BJ (cell line): ENCODE results near the gene TIMM8B. TPM values are rescaled to one million over a fixed set of nuclear protein-coding genes. Genes with fewer than 3 reads are reported as not detected.
A peak's percentile ranks its signal among the peaks of the same experiment; 100 is the strongest.
"Not testable (repeated sequence)": the region's sequence is repeated elsewhere in the genome, so short reads cannot be mapped to it uniquely, and the experiment has no call there.

Source experiments
- CTCF ChIA-PET: fragments of 350-600 bp; formaldehyde crosslinking; extraction: SDS; loops from one replicate; lab custom pipeline; 2021; ENCODE audit warnings: antibody characterized with exemption, inconsistent platforms; lab: Yijun Ruan, JAX
- POLR2A ChIA-PET: fragments of 300-600 bp; sonication (Branson Sonifier 250); formaldehyde crosslinking; extraction: SDS; loops from one replicate; lab custom pipeline; 2021; ENCODE audit warnings: antibody characterized with exemption; lab: Charles Lee
- DNase-seq: peaks from one replicate; pipeline ENCODE4 v3.0.0-alpha.2; 2011; ENCODE audit warnings: low read depth
- H3K27me3 ChIP-seq: 2 replicates; pipeline ENCODE4 v1.6.0; 2011; ENCODE audit warnings: low read length; ENCODE audit not compliant: control insufficient read depth, insufficient read depth
- H3K36me3 ChIP-seq: 2 replicates; pipeline ENCODE4 v1.5.1; 2011; ENCODE audit warnings: low read length; ENCODE audit not compliant: control insufficient read depth, insufficient read depth
- H3K4me3 ChIP-seq: 2 replicates; pipeline ENCODE4 v1.5.1; 2011; ENCODE audit warnings: low read depth, mild to moderate bottlenecking, control low read depth, low read length
- CTCF ChIP-seq: IDR thresholded peaks from 2 replicates; pipeline ENCODE4 v1.5.1; 2011; ENCODE audit warnings: low read depth, mild to moderate bottlenecking, control low read depth, inconsistent platforms, low read length, moderate library complexity; ENCODE audit not compliant: insufficient read depth
- polyA plus RNA-seq: library from polyadenylated mRNA; depleted of rRNA; stranded (reverse); fragments of >200 nt; gene quantifications from 2 replicates; pipeline ENCODE4 v1.2.3, GENCODE V29; 2011

The TIMM8B gene
- polyA plus RNA-seq, 1 experiment: 112 TPM

GRCh38 chr11:112100462-112100861 lies 13.9 kb upstream of the TIMM8B start:
- 0 out of 2 replicates have a peak, but pooled peaks cover 1% of the 10 kb centered on the region for H3K36me3 ChIP-seq
- CTCF ChIA-PET: interaction anchor here (7.0 kb wide), 1 partner anchor 12 kb away, joined by 48 read pairs; no protein-coding TSS in a partner anchor
- POLR2A ChIA-PET: no interaction called here
- no peaks in the 10 kb centered on the region for H3K27me3 ChIP-seq
- no peak for DNase-seq
- H3K4me3 ChIP-seq: no peak overlapping the region
- no peak for TF ChIP-seq CTCF

GRCh38 chr11:112097734-112098528 lies 11.4 kb upstream of the TIMM8B start:
- TF ChIP-seq CTCF: no peak
- no peaks in the 10 kb centered on the region for H3K27me3 ChIP-seq
- no peak overlapping the region for H3K4me3 ChIP-seq
- ChIA-PET POLR2A (no interaction called here), CTCF (interaction anchor here (0.8 to 1.5 kb wide), 2 partner anchors 11 to 16 kb away, joined by 4 read pairs; partner anchors contain the start of genes SDHD and TIMM8B)
- DNase-seq: no peak
- H3K36me3 ChIP-seq: 0 out of 2 replicates have a peak, but pooled peaks cover 1% of the 10 kb centered on the region

- ChIA-PET POLR2A (no interaction called here), CTCF (no interaction called here)
Measured at GRCh38 chr11:112096194-112096593, 9.6 kb upstream of the TIMM8B start.

GRCh38 chr11:112095302-112095701 lies 8.7 kb upstream of the TIMM8B start:
- DNase-seq, H3K4me3 ChIP-seq, POLR2A ChIA-PET, H3K36me3 ChIP-seq, H3K27me3 ChIP-seq: not testable (repeated sequence)
- CTCF ChIA-PET: interaction anchor here (1.1 kb wide), 1 partner anchor 19 kb away, joined by 3 read pairs; no protein-coding TSS in a partner anchor

More at GRCh38 chr11:112096194-112096593, 9.6 kb upstream of the TIMM8B start:
- Histone ChIP-seq H3K4me3 (no peak overlapping the region), H3K27me3 (no peaks in the 10 kb centered on the region), H3K36me3 (0 out of 2 replicates have a peak, but pooled peaks cover 1% of the 10 kb centered on the region)
- TF ChIP-seq CTCF: no peak
- no peak for DNase-seq

GRCh38 chr11:112087212-112087611 lies 656 bp upstream of the TIMM8B start:
- ChIA-PET POLR2A (no interaction called here), CTCF (interaction anchor here (1.0 kb wide), 1 partner anchor 10 kb away, joined by 4 read pairs; no protein-coding TSS in a partner anchor)
- H3K27me3 ChIP-seq: no peaks in the 10 kb centered on the region
- peak overlapping the region; percentile 90 for H3K4me3 ChIP-seq
- no peak for TF ChIP-seq CTCF
- H3K36me3 ChIP-seq: peaks cover 8% of the 10 kb centered on the region; the same call in 1 of the 2 replicates
- no peak for DNase-seq
